ENCODE measurements around the gene PLCB4.
A peak's percentile ranks its signal among the peaks of the same experiment; 100 is the strongest.

PLCB4 gene

GRCh38 chr20:9298906-9299305 is 230.0 kb downstream of the PLCB4 start:
- no CpG with 5 or more reads among the region's 2 CpGs for WGBS
- Histone ChIP-seq H3K4ac (ENCODE audit: low read depth in 1 of 2, low read length in 2 of 2) (no peak overlapping the region), H3K14ac (ENCODE audit: low read length in 2 of 2) (no peak overlapping the region), H2AFZ (ENCODE audit: low read depth, low read length) (no peak overlapping the region), H3K23ac (ENCODE audit: low read length in 2 of 2) (no peak overlapping the region), H3K4me1 (ENCODE audit: control insufficient read depth, insufficient read depth, low read depth, low read length) (peaks cover 2% of the 10 kb centered on the region), H3K36me3 (ENCODE audit: control insufficient read depth in 1 of 2, insufficient read depth in 2 of 2, low read depth in 1 of 2, low read length in 2 of 2) (no peaks in the 10 kb centered on the region), H2BK5ac (ENCODE audit: low read depth, low read length, poor library complexity, severe bottlenecking) (no peak overlapping the region), H3K9me3 (ENCODE audit: control insufficient read depth, low read length) (no peaks in the 10 kb centered on the region), H3K18ac (ENCODE audit: low read depth in 1 of 2, low read length in 2 of 2) (no peak overlapping the region), H3K27ac (ENCODE audit: low read length, poor library complexity, severe bottlenecking) (no peak overlapping the region), H2AK5ac (ENCODE audit: low read length, severe bottlenecking) (no peak overlapping the region), H2BK15ac (ENCODE audit: low read depth, poor library complexity, severe bottlenecking) (no peak overlapping the region), H2BK120ac (ENCODE audit: low read depth, low read length) (no peak overlapping the region), H4K8ac (ENCODE audit: low read length) (no peak overlapping the region), H3K4me3 (ENCODE audit: insufficient read depth in 1 of 2, low read depth in 1 of 2, low read length in 2 of 2) (no peak overlapping the region), H3K79me1 (replicated peaks; ENCODE audit: low read length, poor library complexity, severe bottlenecking) (peaks cover 10% of the 10 kb centered on the region), H4K91ac (ENCODE audit: low read length) (no peak overlapping the region), H2BK12ac (ENCODE audit: low read length in 2 of 2) (no peak overlapping the region), H3K9ac (ENCODE audit: low read length) (no peak overlapping the region), H3K4me2 (ENCODE audit: low read length, poor library complexity, severe bottlenecking) (no peak overlapping the region), H3K27me3 (ENCODE audit: control insufficient read depth in 1 of 2, insufficient read depth in 1 of 2, low read length in 2 of 2) (no peaks in the 10 kb centered on the region)
- no peak for DNase-seq

DNA sequence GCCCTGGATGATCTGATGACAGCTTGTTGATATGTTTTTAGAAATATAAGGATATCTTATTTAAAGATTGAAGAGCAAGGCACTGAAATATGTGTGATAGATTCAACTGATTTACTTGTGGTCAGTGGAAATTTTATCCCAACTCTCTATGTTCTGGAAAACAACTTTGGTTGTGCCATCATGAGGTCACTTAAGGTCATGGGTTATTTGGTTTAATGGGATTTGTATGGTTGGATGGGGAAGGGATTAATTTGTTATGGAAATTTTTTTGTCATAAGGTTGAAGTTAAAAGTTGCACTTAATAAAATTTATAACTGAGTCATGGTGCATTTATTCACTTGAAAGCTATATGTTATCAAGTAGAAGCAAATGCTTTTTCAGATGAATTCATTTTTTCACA is 231.2 kb downstream of the PLCB4 start:
- Histone ChIP-seq H2AK5ac (ENCODE audit: low read length, severe bottlenecking) (no peak overlapping the region), H4K91ac (ENCODE audit: low read length) (no peak overlapping the region), H3K14ac (ENCODE audit: low read length in 2 of 2) (no peak overlapping the region), H4K8ac (ENCODE audit: low read length) (no peak overlapping the region), H3K18ac (ENCODE audit: low read depth in 1 of 2, low read length in 2 of 2) (no peak overlapping the region), H3K4me3 (ENCODE audit: insufficient read depth in 1 of 2, low read depth in 1 of 2, low read length in 2 of 2) (no peak overlapping the region), H3K79me1 (replicated peaks; ENCODE audit: low read length, poor library complexity, severe bottlenecking) (peaks cover 10% of the 10 kb centered on the region), H3K4me1 (ENCODE audit: control insufficient read depth, insufficient read depth, low read depth, low read length) (peaks cover 2% of the 10 kb centered on the region), H2BK5ac (ENCODE audit: low read depth, low read length, poor library complexity, severe bottlenecking) (no peak overlapping the region), H3K23ac (ENCODE audit: low read length in 2 of 2) (no peak overlapping the region), H3K36me3 (ENCODE audit: control insufficient read depth in 1 of 2, insufficient read depth in 2 of 2, low read depth in 1 of 2, low read length in 2 of 2) (no peaks in the 10 kb centered on the region), H3K27ac (ENCODE audit: low read length, poor library complexity, severe bottlenecking) (no peak overlapping the region), H2AFZ (ENCODE audit: low read depth, low read length) (no peak overlapping the region), H2BK15ac (ENCODE audit: low read depth, poor library complexity, severe bottlenecking) (no peak overlapping the region), H3K27me3 (ENCODE audit: control insufficient read depth in 1 of 2, insufficient read depth in 1 of 2, low read length in 2 of 2) (no peaks in the 10 kb centered on the region), H3K4ac (ENCODE audit: low read depth in 1 of 2, low read length in 2 of 2) (no peak overlapping the region), H3K4me2 (ENCODE audit: low read length, poor library complexity, severe bottlenecking) (no peak overlapping the region), H3K9ac (ENCODE audit: low read length) (no peak overlapping the region), H2BK12ac (ENCODE audit: low read length in 2 of 2) (no peak overlapping the region), H2BK120ac (ENCODE audit: low read depth, low read length) (no peak overlapping the region), H3K9me3 (ENCODE audit: control insufficient read depth, low read length) (no peaks in the 10 kb centered on the region)
- no peak for DNase-seq

DNA sequence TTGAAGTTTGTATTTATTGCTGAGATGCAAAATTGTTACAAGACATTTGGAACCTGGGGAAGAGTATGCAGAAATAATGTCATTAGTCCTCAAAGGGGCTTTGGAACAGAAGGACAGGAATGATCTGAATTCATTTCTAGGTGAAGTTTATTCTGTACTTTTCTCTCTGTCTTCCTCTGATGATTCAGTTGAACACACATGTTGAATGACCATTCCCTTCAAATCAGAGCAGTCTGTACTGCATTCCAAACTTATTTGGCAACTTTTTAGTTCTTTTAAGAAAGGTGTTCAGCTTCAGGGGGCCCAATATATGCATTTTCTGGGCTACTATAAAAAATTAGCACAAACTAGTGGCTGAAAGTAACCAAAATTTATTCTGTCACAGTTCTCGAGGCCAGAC is 231.6 kb downstream of the PLCB4 start:
- no peaks in the 10 kb centered on the region for H3K36me3 ChIP-seq (ENCODE audit: control insufficient read depth in 1 of 2, insufficient read depth in 2 of 2, low read depth in 1 of 2, low read length in 2 of 2)
- DNase-seq: no peak
- WGBS: 93% methylated on average over 1 of the region's 1 CpG
- no peak overlapping the region for H2BK15ac ChIP-seq (ENCODE audit: low read depth, poor library complexity, severe bottlenecking)
- no peak overlapping the region for H2AK5ac ChIP-seq (ENCODE audit: low read length, severe bottlenecking)
- no peak overlapping the region for H3K4me2 ChIP-seq (ENCODE audit: low read length, poor library complexity, severe bottlenecking)
- no peak overlapping the region for H2BK12ac ChIP-seq (ENCODE audit: low read length in 2 of 2)
- no peak overlapping the region for H3K23ac ChIP-seq (ENCODE audit: low read length in 2 of 2)
- no peak overlapping the region for H3K9ac ChIP-seq (ENCODE audit: low read length)
- no peak overlapping the region for H3K4me3 ChIP-seq (ENCODE audit: insufficient read depth in 1 of 2, low read depth in 1 of 2, low read length in 2 of 2)
- no peak overlapping the region for H3K4ac ChIP-seq (ENCODE audit: low read depth in 1 of 2, low read length in 2 of 2)
- H3K27me3 ChIP-seq (ENCODE audit: control insufficient read depth in 1 of 2, insufficient read depth in 1 of 2, low read length in 2 of 2): no peaks in the 10 kb centered on the region
- no peak overlapping the region for H2BK5ac ChIP-seq (ENCODE audit: low read depth, low read length, poor library complexity, severe bottlenecking)
- peaks cover 10% of the 10 kb centered on the region for H3K79me1 ChIP-seq (replicated peaks; ENCODE audit: low read length, poor library complexity, severe bottlenecking)
- no peak overlapping the region for H4K91ac ChIP-seq (ENCODE audit: low read length)
- no peaks in the 10 kb centered on the region for H3K9me3 ChIP-seq (ENCODE audit: control insufficient read depth, low read length)
- H3K27ac ChIP-seq (ENCODE audit: low read length, poor library complexity, severe bottlenecking): peak overlapping the region; percentile 42
- H3K18ac ChIP-seq (ENCODE audit: low read depth in 1 of 2, low read length in 2 of 2): peak overlapping the region in 1 of 2 experiments; percentile 59
- peaks cover 2% of the 10 kb centered on the region for H3K4me1 ChIP-seq (ENCODE audit: control insufficient read depth, insufficient read depth, low read depth, low read length)
- no peak overlapping the region for H3K14ac ChIP-seq (ENCODE audit: low read length in 2 of 2)
- H2BK120ac ChIP-seq (ENCODE audit: low read depth, low read length): no peak overlapping the region
- H2AFZ ChIP-seq (ENCODE audit: low read depth, low read length): no peak overlapping the region
- H4K8ac ChIP-seq (ENCODE audit: low read length): no peak overlapping the region

DNA sequence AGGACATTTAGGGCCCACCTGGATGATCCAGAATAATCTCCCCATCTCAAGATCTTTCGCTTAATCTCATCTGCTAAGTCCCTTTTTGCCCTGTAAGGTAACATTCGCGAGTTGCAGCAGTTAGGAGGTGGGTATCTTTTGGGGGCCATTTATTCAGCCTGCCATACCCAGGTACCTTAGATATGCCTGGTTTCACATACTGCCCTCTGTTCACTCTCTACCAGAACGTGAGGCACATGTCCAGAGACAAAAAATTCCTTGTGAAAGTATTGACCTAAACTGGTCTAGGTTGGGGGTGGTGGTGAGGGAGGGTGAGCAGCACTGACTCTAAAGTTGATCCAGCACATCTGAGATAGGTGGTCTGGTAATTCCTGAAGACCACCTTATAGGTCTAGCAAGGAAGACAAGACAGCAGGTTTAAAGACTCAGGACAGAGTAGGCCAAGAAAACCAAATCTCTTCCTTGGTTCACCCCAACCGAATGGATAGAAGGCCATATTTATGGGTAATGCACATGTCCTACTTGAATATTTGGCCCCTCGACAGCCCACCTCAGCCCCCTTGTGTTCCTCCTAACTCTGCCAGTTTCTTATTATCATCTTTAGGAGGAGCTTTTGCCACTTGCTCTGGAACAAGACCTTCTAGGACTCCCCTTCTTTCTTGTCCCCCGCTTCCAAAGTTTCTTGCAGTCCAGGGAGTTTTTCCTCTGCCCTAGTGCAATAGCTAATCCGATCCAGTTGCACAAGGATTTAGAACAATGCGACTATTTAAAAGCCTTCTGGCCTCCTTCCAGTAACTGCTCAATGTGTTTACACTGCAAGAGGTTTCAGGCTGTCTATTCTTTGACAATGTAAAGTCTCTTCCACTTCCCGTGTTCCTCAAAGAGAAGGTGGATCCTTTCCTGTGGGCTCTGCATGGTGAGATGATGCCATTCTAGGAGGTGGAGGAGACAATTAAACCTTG is 232.5 kb downstream of the PLCB4 start:
- Histone ChIP-seq H2AFZ (ENCODE audit: low read depth, low read length) (no peak overlapping the region), H3K14ac (ENCODE audit: low read length in 2 of 2) (no peak overlapping the region), H3K79me1 (replicated peaks; ENCODE audit: low read length, poor library complexity, severe bottlenecking) (peaks cover 10% of the 10 kb centered on the region), H2BK5ac (ENCODE audit: low read depth, low read length, poor library complexity, severe bottlenecking) (no peak overlapping the region), H2BK12ac (ENCODE audit: low read length in 2 of 2) (peak overlapping the region; percentile 28 to 77), H3K9me3 (ENCODE audit: control insufficient read depth, low read length) (no peaks in the 10 kb centered on the region), H3K36me3 (ENCODE audit: control insufficient read depth in 1 of 2, insufficient read depth in 2 of 2, low read depth in 1 of 2, low read length in 2 of 2) (no peaks in the 10 kb centered on the region), H3K27me3 (ENCODE audit: control insufficient read depth in 1 of 2, insufficient read depth in 1 of 2, low read length in 2 of 2) (no peaks in the 10 kb centered on the region), H4K91ac (ENCODE audit: low read length) (no peak overlapping the region), H3K9ac (ENCODE audit: low read length) (no peak overlapping the region), H2BK120ac (ENCODE audit: low read depth, low read length) (no peak overlapping the region), H2BK15ac (ENCODE audit: low read depth, poor library complexity, severe bottlenecking) (no peak overlapping the region), H3K4me2 (ENCODE audit: low read length, poor library complexity, severe bottlenecking) (no peak overlapping the region), H3K27ac (ENCODE audit: low read length, poor library complexity, severe bottlenecking) (peak overlapping the region; percentile 42), H3K18ac (ENCODE audit: low read depth in 1 of 2, low read length in 2 of 2) (peak overlapping the region; percentile 59 to 66), H4K8ac (ENCODE audit: low read length) (peak overlapping the region; percentile 7), H3K4ac (ENCODE audit: low read depth in 1 of 2, low read length in 2 of 2) (peak overlapping the region; percentile 7 to 31), H3K4me1 (ENCODE audit: control insufficient read depth, insufficient read depth, low read depth, low read length) (peaks cover 5% of the 10 kb centered on the region), H2AK5ac (ENCODE audit: low read length, severe bottlenecking) (peak overlapping the region; percentile 79), H3K23ac (ENCODE audit: low read length in 2 of 2) (no peak overlapping the region), H3K4me3 (ENCODE audit: insufficient read depth in 1 of 2, low read depth in 1 of 2, low read length in 2 of 2) (no peak overlapping the region)
- DNase-seq: peak; percentile 74
- 72% methylated on average over 9 of the region's 10 CpGs for WGBS
